Peyer's patch (tissue), 4 donors: ENCODE measurements around the gene TBC1D2B.
"Not testable (repeated sequence)": the region's sequence is repeated elsewhere in the genome, so short reads cannot be mapped to it uniquely, and the experiment has no call there.

Source experiments
- POLR2A ChIP-seq, 2 donors: fragments of 450-650 bp; IDR thresholded peaks; one replicate each; pipeline ENCODE4 v1.5.1; 2017; ENCODE audit warnings: antibody characterized with exemption in 2 of 2, mild to moderate bottlenecking in 2 of 2, moderate library complexity in 2 of 2
- TF ChIP-seq, protein P1 (sequence below), 6 experiments: fragments of 450-650 bp in 4 of 6; fragments of 200-600 bp in 2 of 6; sonication (generic) in 1 of 6; IDR thresholded peaks; one replicate each; pipeline ENCODE4 v1.5.1; 2017 to 2019; ENCODE audit warnings: antibody characterized with exemption in 6 of 6, mild to moderate bottlenecking in 3 of 6, moderate library complexity in 1 of 6

DNA sequence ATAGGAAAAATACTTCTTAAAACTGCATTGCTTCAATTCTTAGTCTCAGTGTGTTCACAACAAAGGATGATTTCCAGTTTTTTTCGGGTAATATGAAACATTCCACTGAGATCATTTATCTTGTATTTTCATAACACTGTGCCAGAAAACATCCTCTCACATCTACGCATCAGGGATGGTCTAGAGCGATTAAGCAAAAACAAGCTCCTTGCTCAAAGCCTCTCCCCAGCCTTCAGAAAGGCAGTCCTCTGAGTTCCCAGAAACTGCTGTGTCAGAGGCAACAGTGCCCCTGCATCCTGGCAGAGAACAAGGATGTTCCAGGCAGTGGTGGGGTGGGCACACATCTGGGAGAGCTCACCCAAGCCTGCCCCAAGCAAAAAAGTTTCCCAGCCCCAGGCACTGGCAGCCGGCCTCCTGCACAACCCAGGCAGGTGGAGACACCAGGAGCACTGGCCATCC is 80.8 kb downstream of the TBC1D2B start:
- TF ChIP-seq, protein P1, sequence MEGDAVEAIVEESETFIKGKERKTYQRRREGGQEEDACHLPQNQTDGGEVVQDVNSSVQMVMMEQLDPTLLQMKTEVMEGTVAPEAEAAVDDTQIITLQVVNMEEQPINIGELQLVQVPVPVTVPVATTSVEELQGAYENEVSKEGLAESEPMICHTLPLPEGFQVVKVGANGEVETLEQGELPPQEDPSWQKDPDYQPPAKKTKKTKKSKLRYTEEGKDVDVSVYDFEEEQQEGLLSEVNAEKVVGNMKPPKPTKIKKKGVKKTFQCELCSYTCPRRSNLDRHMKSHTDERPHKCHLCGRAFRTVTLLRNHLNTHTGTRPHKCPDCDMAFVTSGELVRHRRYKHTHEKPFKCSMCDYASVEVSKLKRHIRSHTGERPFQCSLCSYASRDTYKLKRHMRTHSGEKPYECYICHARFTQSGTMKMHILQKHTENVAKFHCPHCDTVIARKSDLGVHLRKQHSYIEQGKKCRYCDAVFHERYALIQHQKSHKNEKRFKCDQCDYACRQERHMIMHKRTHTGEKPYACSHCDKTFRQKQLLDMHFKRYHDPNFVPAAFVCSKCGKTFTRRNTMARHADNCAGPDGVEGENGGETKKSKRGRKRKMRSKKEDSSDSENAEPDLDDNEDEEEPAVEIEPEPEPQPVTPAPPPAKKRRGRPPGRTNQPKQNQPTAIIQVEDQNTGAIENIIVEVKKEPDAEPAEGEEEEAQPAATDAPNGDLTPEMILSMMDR (IDR thresholded peaks at IDR 0.05), result not testable (repeated sequence)
- TF ChIP-seq POLR2A (IDR thresholded peaks at IDR 0.05), result not testable (repeated sequence)
